Measurements from ENCODE around the gene L3MBTL2.

The L3MBTL2 gene

DNA sequence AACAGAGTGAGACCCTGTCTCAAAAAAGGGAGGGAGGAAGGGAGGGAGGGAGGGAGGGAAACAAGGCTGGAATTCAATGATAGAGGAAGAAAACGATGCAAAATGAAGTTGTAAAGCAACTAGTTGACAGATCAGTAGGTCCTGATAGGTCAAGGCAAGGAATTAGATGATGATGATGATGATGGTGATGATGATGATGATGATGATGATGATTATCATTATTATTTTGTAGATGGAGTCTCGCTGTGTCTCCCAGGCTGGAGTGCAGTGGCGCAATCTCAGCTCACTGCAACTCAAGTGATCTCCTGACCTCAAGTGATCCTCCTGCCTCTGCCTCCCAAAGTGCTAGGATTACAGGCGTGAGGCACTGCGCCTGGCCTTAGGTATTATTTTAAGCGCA lies 11.3 kb upstream of the L3MBTL2 start:
- no peaks in the 10 kb centered on the region for H3K9me3 Mint-ChIP-seq
- H3K4me1 Mint-ChIP-seq (ENCODE audit: low read depth), result peaks cover 11% of the 10 kb centered on the region
- H3K36me3 Mint-ChIP-seq (ENCODE audit: low read depth), result no peaks in the 10 kb centered on the region
- no peak for DNase-seq (ENCODE audit: low spot score)
- peaks cover 28% of the 10 kb centered on the region for H3K27me3 Mint-ChIP-seq (ENCODE audit: low read depth)
- no peak overlapping the region for H3K27ac Mint-ChIP-seq
- no peak overlapping the region for H3K4me3 Mint-ChIP-seq

- no peaks in the 10 kb centered on the region for H3K9me3 Mint-ChIP-seq
- H3K27me3 Mint-ChIP-seq (ENCODE audit: low read depth), result peaks cover 33% of the 10 kb centered on the region
- H3K36me3 Mint-ChIP-seq (ENCODE audit: low read depth), result no peaks in the 10 kb centered on the region
- H3K4me3 Mint-ChIP-seq, result peak overlapping the region; percentile 84
- DNase-seq (ENCODE audit: low spot score), result peak; percentile 86
- peaks cover 11% of the 10 kb centered on the region for H3K4me1 Mint-ChIP-seq (ENCODE audit: low read depth)
- peak overlapping the region; percentile 7 for H3K27ac Mint-ChIP-seq
These were observed 7.8 kb upstream of the L3MBTL2 start for GRCh38 chr22:41197038-41197972.

DNA sequence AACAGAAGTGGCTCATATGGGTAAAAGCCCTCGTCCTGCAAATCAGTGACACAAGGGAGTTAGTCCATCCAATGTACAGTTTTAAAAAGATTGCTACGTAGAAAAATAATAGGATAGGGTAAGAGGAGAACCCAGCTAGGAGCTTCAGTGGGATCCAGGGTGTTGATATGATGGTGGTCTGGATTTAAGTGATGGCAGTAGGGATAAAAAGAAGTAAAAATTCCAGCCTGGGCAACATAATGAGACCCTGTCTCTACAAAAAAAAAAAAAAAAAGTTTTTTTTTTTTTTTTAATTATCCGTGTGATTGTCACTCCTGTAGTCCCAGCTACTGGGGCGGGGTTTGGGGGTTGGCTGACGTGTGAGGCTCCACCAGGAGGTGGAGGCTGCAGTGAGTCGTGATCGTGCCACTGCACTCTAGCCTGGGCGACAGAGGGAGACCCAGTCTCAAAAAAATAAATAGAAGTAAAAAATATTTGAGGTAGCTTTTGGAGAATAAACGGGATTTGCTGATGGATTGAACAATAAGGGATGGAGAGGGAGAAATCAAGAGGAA lies 7.0 kb upstream of the L3MBTL2 start:
- DNase-seq (ENCODE audit: low spot score), result peak; percentile 51
- peaks cover 11% of the 10 kb centered on the region for H3K4me1 Mint-ChIP-seq (ENCODE audit: low read depth)
- H3K36me3 Mint-ChIP-seq (ENCODE audit: low read depth), result no peaks in the 10 kb centered on the region
- peaks cover 34% of the 10 kb centered on the region for H3K27me3 Mint-ChIP-seq (ENCODE audit: low read depth)
- peak overlapping the region; percentile 84 for H3K4me3 Mint-ChIP-seq
- no peaks in the 10 kb centered on the region for H3K9me3 Mint-ChIP-seq
- peak overlapping the region; percentile 7 for H3K27ac Mint-ChIP-seq

DNA sequence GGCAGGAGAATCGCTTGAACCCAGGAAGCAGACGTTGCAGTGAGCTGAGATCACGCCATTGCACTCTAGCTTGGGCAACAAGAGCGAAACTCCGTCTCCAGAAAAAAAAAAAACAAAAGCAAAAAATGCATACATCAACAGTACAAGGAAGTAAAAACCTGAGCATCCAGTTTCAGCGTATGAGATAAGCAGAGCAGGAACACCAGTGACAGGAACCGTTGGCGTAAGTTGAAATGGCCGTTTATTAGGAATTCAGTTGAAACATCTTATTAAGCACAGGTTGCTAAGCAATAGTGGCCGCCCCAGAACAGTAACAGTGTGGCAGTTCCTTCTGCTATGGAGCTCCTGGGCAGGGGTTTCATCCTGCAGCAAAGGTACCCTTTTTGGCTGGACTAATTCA lies 4.0 kb upstream of the L3MBTL2 start:
- H3K36me3 Mint-ChIP-seq (ENCODE audit: low read depth), result peaks cover 3% of the 10 kb centered on the region
- H3K4me1 Mint-ChIP-seq (ENCODE audit: low read depth), result peaks cover 24% of the 10 kb centered on the region
- peaks cover 38% of the 10 kb centered on the region for H3K27me3 Mint-ChIP-seq (ENCODE audit: low read depth)
- DNase-seq (ENCODE audit: low spot score), result no peak
- no peaks in the 10 kb centered on the region for H3K9me3 Mint-ChIP-seq
- no peak overlapping the region for H3K27ac Mint-ChIP-seq
- no peak overlapping the region for H3K4me3 Mint-ChIP-seq

GRCh38 chr22:41203118-41203517 lies 2.0 kb upstream of the L3MBTL2 start:
- Mint-ChIP-seq H3K36me3 (ENCODE audit: low read depth) (peaks cover 5% of the 10 kb centered on the region), H3K27ac (no peak overlapping the region), H3K4me1 (ENCODE audit: low read depth) (peaks cover 18% of the 10 kb centered on the region), H3K4me3 (no peak overlapping the region), H3K27me3 (ENCODE audit: low read depth) (peaks cover 28% of the 10 kb centered on the region), H3K9me3 (no peaks in the 10 kb centered on the region)
- no peak for DNase-seq (ENCODE audit: low spot score)

GRCh38 chr22:41204066-41204465 lies 1.0 kb upstream of the L3MBTL2 start:
- peaks cover 8% of the 10 kb centered on the region for H3K36me3 Mint-ChIP-seq (ENCODE audit: low read depth)
- DNase-seq (ENCODE audit: low spot score), result no peak
- H3K4me1 Mint-ChIP-seq (ENCODE audit: low read depth), result peaks cover 13% of the 10 kb centered on the region
- no peaks in the 10 kb centered on the region for H3K9me3 Mint-ChIP-seq
- H3K27ac Mint-ChIP-seq, result peak overlapping the region; percentile 70
- peak overlapping the region; percentile 64 for H3K4me3 Mint-ChIP-seq
- peaks cover 23% of the 10 kb centered on the region for H3K27me3 Mint-ChIP-seq (ENCODE audit: low read depth)

GRCh38 chr22:41206719-41207118 lies 1.6 kb downstream of the L3MBTL2 start:
- Mint-ChIP-seq H3K4me3 (peak overlapping the region; percentile 62), H3K27ac (peak overlapping the region; percentile 26), H3K9me3 (no peaks in the 10 kb centered on the region), H3K36me3 (ENCODE audit: low read depth) (peaks cover 17% of the 10 kb centered on the region), H3K4me1 (ENCODE audit: low read depth) (peaks cover 13% of the 10 kb centered on the region), H3K27me3 (ENCODE audit: low read depth) (peaks cover 14% of the 10 kb centered on the region)
- DNase-seq (ENCODE audit: low spot score), result no peak

DNA sequence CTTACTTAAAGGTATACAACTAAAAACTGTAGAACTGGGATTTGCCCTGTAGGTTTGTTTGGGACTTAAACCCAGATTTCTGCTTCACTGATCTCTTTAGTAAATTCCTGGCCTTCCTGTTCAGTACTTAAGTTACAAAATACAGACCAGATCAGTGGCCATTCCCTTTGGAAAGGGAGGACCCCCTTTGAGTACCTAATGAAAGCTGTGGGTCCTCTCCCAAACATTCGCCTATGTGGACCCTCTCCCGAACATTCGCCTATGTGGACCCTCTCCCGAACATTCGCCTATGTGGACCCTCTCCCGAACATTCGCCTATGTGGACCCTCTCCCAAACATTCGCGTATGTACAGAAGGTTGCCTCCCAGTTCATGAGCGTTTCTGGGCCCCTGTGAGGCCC lies 10.3 kb downstream of the L3MBTL2 start:
- Mint-ChIP-seq H3K27ac (no peak overlapping the region), H3K9me3 (no peaks in the 10 kb centered on the region), H3K27me3 (ENCODE audit: low read depth) (no peaks in the 10 kb centered on the region), H3K4me3 (no peak overlapping the region), H3K4me1 (ENCODE audit: low read depth) (peaks cover 24% of the 10 kb centered on the region), H3K36me3 (ENCODE audit: low read depth) (peaks cover 41% of the 10 kb centered on the region)
- no peak for DNase-seq (ENCODE audit: low spot score)

DNA sequence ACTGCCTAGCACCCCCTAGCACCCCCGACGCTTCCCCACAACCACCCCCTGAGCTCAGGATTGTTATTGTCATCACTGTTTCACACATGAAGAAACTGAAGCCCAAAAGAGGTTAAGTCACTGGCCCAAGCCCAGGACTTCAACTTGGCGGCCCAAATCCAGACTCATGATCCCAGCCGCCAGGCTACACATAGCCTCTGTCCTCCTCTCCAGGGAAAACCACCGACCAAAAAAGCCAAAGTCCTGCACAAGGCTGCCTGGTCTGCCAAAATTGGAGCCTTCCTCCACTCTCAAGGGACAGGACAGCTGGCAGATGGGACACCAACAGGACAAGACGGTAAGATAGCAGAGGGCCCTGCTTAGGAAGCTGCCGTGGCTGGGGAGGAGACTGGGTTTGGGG lies 10.8 kb downstream of the L3MBTL2 start:
- peaks cover 24% of the 10 kb centered on the region for H3K4me1 Mint-ChIP-seq (ENCODE audit: low read depth)
- peaks cover 37% of the 10 kb centered on the region for H3K36me3 Mint-ChIP-seq (ENCODE audit: low read depth)
- peak overlapping the region; percentile 55 for H3K27ac Mint-ChIP-seq
- no peak for DNase-seq (ENCODE audit: low spot score)
- H3K27me3 Mint-ChIP-seq (ENCODE audit: low read depth), result no peaks in the 10 kb centered on the region
- H3K9me3 Mint-ChIP-seq, result no peaks in the 10 kb centered on the region
- H3K4me3 Mint-ChIP-seq, result peak overlapping the region; percentile 75

DNA sequence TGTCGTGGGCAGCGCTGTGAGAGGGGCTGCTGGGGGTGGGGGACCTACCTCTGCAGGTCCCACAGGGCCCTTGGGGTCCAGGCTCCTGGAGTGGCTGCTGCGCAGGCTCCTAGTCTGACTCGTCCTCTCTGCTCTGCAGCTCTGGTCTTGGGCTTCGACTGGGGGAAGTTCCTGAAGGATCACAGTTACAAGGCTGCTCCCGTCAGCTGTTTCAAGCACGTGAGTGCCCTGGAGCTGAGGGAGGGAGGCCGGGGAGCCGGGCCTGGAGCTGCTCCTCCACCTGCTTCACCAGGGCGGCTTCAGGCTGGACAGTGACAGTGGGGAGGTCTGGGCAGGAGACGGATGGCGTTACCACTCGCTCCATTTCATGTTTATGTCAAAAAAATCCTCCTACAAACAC lies 11.9 kb downstream of the L3MBTL2 start:
- Mint-ChIP-seq H3K4me1 (ENCODE audit: low read depth) (peaks cover 24% of the 10 kb centered on the region), H3K27ac (peak overlapping the region; percentile 88), H3K9me3 (no peaks in the 10 kb centered on the region), H3K36me3 (ENCODE audit: low read depth) (peaks cover 40% of the 10 kb centered on the region), H3K4me3 (peak overlapping the region; percentile 75), H3K27me3 (ENCODE audit: low read depth) (no peaks in the 10 kb centered on the region)
- no peak for DNase-seq (ENCODE audit: low spot score)

DNA sequence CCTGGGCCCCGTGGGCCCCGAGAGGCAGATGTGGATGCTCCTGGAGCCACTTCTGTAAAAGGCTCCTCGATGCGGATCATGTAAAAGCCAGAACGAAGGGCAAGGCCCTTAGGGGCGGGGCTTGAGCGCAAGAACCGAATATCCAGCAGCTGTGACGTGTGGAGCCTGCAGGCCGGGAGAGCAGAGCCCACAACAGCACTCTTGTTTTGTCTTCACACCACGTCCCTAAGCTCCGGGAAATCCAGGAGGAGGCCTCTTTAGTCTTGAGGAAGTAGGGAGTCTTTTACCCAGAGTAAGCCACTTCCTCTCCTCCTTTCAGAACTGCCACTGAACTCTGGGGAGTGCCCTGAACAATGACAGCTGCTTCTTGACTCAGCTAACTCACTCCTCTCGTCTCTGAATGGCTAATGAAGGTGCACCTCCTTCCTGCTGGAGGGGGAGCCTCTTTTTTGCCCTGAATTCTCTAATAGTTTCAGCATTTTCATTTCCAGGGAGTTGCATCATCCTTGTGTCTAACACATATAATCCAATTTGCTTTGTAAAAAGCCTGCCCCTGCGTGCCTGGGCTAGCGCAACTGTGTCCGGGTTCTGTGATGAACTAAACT lies 12.5 kb downstream of the L3MBTL2 start:
- H3K27ac Mint-ChIP-seq, result peak overlapping the region; percentile 88
- H3K4me3 Mint-ChIP-seq, result peak overlapping the region; percentile 75
- H3K27me3 Mint-ChIP-seq (ENCODE audit: low read depth), result no peaks in the 10 kb centered on the region
- peaks cover 24% of the 10 kb centered on the region for H3K4me1 Mint-ChIP-seq (ENCODE audit: low read depth)
- H3K36me3 Mint-ChIP-seq (ENCODE audit: low read depth), result peaks cover 38% of the 10 kb centered on the region
- peak; percentile 37 for DNase-seq (ENCODE audit: low spot score)
- H3K9me3 Mint-ChIP-seq, result no peaks in the 10 kb centered on the region

DNA sequence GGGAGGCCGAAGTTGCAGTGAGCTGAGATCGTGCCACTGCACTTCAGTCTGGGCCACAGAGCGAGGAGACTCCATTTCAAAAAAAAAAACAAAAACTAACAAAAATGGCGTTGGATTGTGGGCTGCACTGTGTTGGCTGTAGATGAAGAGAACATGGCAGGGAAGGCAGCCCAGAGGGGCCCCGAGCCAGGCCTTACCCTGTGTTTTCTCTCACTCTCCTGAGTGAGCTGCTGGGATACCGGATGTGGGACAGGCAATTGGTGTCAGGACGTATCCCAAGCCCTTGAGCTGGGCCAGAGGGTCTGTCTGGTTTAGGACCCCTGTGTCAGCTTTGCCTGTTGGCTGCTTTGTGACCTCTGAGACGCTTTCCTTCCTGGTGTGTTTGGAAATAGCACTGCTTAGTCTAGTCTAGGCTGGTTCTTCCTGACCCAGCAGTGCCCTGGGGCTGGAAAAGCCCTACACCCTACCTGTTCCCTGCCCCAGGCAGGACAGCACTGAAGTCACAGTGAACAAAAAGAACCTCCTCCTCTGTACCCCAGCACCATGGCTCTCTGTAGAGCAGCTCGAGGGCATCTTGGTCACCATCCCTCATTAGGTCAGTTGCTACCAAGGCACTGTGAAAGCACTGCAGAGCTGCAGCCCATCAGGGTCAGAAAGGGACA lies 17.9 kb downstream of the L3MBTL2 start:
- Mint-ChIP-seq H3K27ac (no peak overlapping the region), H3K27me3 (ENCODE audit: low read depth) (no peaks in the 10 kb centered on the region), H3K36me3 (ENCODE audit: low read depth) (peaks cover 24% of the 10 kb centered on the region), H3K4me3 (no peak overlapping the region), H3K4me1 (ENCODE audit: low read depth) (peaks cover under 1% of the 10 kb centered on the region), H3K9me3 (no peaks in the 10 kb centered on the region)
- no peak for DNase-seq (ENCODE audit: low spot score)

GRCh38 chr22:41223535-41223934 lies 18.4 kb downstream of the L3MBTL2 start:
- Mint-ChIP-seq H3K36me3 (ENCODE audit: low read depth) (peaks cover 24% of the 10 kb centered on the region), H3K27ac (no peak overlapping the region), H3K27me3 (ENCODE audit: low read depth) (no peaks in the 10 kb centered on the region), H3K4me1 (ENCODE audit: low read depth) (no peaks in the 10 kb centered on the region), H3K4me3 (no peak overlapping the region), H3K9me3 (no peaks in the 10 kb centered on the region)
- no peak for DNase-seq (ENCODE audit: low spot score)
